Measurements from ENCODE around the gene BYSL. TPM values are rescaled to one million over a fixed set of nuclear protein-coding genes. Genes with fewer than 3 reads are reported as not detected.
A peak's percentile ranks its signal among the peaks of the same experiment; 100 is the strongest.

Gene BYSL
- total RNA-seq (10 to 100 TPM in 1 of 2 donors, 1 to 10 TPM in 1; 9.7 to 12.0 TPM), polyA plus RNA-seq (1 to 10 TPM; 3.4 to 5.6 TPM)
- long read RNA-seq, donor 1, transcript BYSL-201 (7 exons, 2,029 nt), result major isoform, 21 of 28 reads
- long read RNA-seq, donor 1, partial matches to known transcripts, result 1 of 28 reads
- long read RNA-seq, donor 1, other reads (novel, unspliced or antisense), result 5 of 28 reads
- long read RNA-seq, donor 2, partial matches to known transcripts, result 1 of 4 reads
- long read RNA-seq, donor 2, other reads (novel, unspliced or antisense), result 0 of 4 reads

- Histone ChIP-seq H3K4me3 (ENCODE audit: low read length in 2 of 2) (peak within 1 kb of the TSS; percentile 52 to 90), H3K27ac (ENCODE audit: low read depth in 1 of 2, low read length in 2 of 2) (peak within 1 kb of the TSS; percentile 17 to 89), H3K4me1 (ENCODE audit: control insufficient read depth in 1 of 2, insufficient read depth in 2 of 2, low read length in 2 of 2) (peaks cover 0 to 7% of the 10 kb centered on the region in 2 donors), H3K36me3 (ENCODE audit: control insufficient read depth in 1 of 2, insufficient read depth in 2 of 2, low read length in 1 of 2) (no peaks in the 10 kb centered on the region), H3K27me3 (ENCODE audit: control insufficient read depth in 1 of 2, insufficient read depth in 2 of 2, low read length in 1 of 2) (no peaks in the 10 kb centered on the region), H3K9me3 (ENCODE audit: control insufficient read depth, low read length) (no peaks in the 10 kb centered on the region)
- intact Hi-C loops (cut with DNase I), result loop anchor here (1.0 to 10.0 kb wide), 3 partner anchors 18 to 294 kb away; partner anchors contain the start of genes TOMM6 (in 2 of the 2) and MRPS10 (in 1 of the 2)
- DNase-seq (peak; percentile 96 to 97), ATAC-seq (ENCODE audit: low FRiP score) (peak; percentile 98)
- WGBS, 2 donors, result 0% methylated on average over 55 of the region's 55 CpGs
Measured at GRCh38 chr6:41920921-41921711, at the start of gene BYSL, which contains the start of gene MED20. Gene BYSL (plus strand): TSS chr6:41921499. CDS start chr6:41921563, 64 bp downstream. Gene MED20 (minus strand): TSS chr6:41921139. CDS start chr6:41921018, 121 bp downstream.

GRCh38 chr6:41871691-41872090, 49.6 kb upstream of the BYSL start:
- no peak for DNase-seq
- Histone ChIP-seq H3K9me3 (ENCODE audit: control insufficient read depth, low read length) (no peaks in the 10 kb centered on the region), H3K36me3 (ENCODE audit: control insufficient read depth in 1 of 2, insufficient read depth in 2 of 2, low read length in 1 of 2) (no peaks in the 10 kb centered on the region), H3K27me3 (ENCODE audit: control insufficient read depth in 1 of 2, insufficient read depth in 2 of 2, low read length in 1 of 2) (no peaks in the 10 kb centered on the region), H3K4me3 (ENCODE audit: low read length in 2 of 2) (no peak overlapping the region), H3K4me1 (ENCODE audit: control insufficient read depth in 1 of 2, insufficient read depth in 2 of 2, low read length in 2 of 2) (no peaks in the 10 kb centered on the region), H3K27ac (ENCODE audit: low read depth in 1 of 2, low read length in 2 of 2) (no peak overlapping the region)
- 96 to 98% methylated on average over 2 of the region's 2 CpGs for WGBS, 2 donors
- intact Hi-C loops (cut with DNase I), result no loop called here
- no peak for ATAC-seq (ENCODE audit: low FRiP score)

- Histone ChIP-seq H3K27me3 (ENCODE audit: control insufficient read depth in 1 of 2, insufficient read depth in 2 of 2, low read length in 1 of 2) (no peaks in the 10 kb centered on the region), H3K4me1 (ENCODE audit: control insufficient read depth in 1 of 2, insufficient read depth in 2 of 2, low read length in 2 of 2) (no peaks in the 10 kb centered on the region), H3K9me3 (ENCODE audit: control insufficient read depth, low read length) (no peaks in the 10 kb centered on the region), H3K36me3 (ENCODE audit: control insufficient read depth in 1 of 2, insufficient read depth in 2 of 2, low read length in 1 of 2) (no peaks in the 10 kb centered on the region), H3K4me3 (ENCODE audit: low read length in 2 of 2) (no peak overlapping the region), H3K27ac (ENCODE audit: low read depth in 1 of 2, low read length in 2 of 2) (no peak overlapping the region)
- 92 to 98% methylated on average over 13 of the region's 13 CpGs for WGBS, 2 donors
- intact Hi-C loops (cut with DNase I), result no loop called here
- no peak for DNase-seq
- no peak for ATAC-seq (ENCODE audit: low FRiP score)
Measured at GRCh38 chr6:41872147-41872546, 49.2 kb upstream of the BYSL start.

GRCh38 chr6:41874741-41875140, 46.6 kb upstream of the BYSL start:
- ATAC-seq (ENCODE audit: low FRiP score) (no peak), DNase-seq (no peak)
- 93% methylated on average over 1 of the region's 1 CpG for WGBS, 2 donors
- intact Hi-C loops (cut with DNase I), result no loop called here
- Histone ChIP-seq H3K36me3 (ENCODE audit: control insufficient read depth in 1 of 2, insufficient read depth in 2 of 2, low read length in 1 of 2) (no peaks in the 10 kb centered on the region), H3K27ac (ENCODE audit: low read depth in 1 of 2, low read length in 2 of 2) (no peak overlapping the region), H3K4me3 (ENCODE audit: low read length in 2 of 2) (no peak overlapping the region), H3K9me3 (ENCODE audit: control insufficient read depth, low read length) (no peaks in the 10 kb centered on the region), H3K27me3 (ENCODE audit: control insufficient read depth in 1 of 2, insufficient read depth in 2 of 2, low read length in 1 of 2) (no peaks in the 10 kb centered on the region), H3K4me1 (ENCODE audit: control insufficient read depth in 1 of 2, insufficient read depth in 2 of 2, low read length in 2 of 2) (no peaks in the 10 kb centered on the region)

GRCh38 chr6:41877051-41877680, 44.1 kb upstream of the BYSL start:
- 95 to 97% methylated on average over 2 of the region's 2 CpGs for whole genome bisulfite sequencing, 2 donors

GRCh38 chr6:41878246-41878645, 43.1 kb upstream of the BYSL start:
- Histone ChIP-seq H3K9me3 (ENCODE audit: control insufficient read depth, low read length) (no peaks in the 10 kb centered on the region), H3K36me3 (ENCODE audit: control insufficient read depth in 1 of 2, insufficient read depth in 2 of 2, low read length in 1 of 2) (no peaks in the 10 kb centered on the region), H3K27me3 (ENCODE audit: control insufficient read depth in 1 of 2, insufficient read depth in 2 of 2, low read length in 1 of 2) (no peaks in the 10 kb centered on the region), H3K27ac (ENCODE audit: low read depth in 1 of 2, low read length in 2 of 2) (no peak overlapping the region), H3K4me3 (ENCODE audit: low read length in 2 of 2) (no peak overlapping the region), H3K4me1 (ENCODE audit: control insufficient read depth in 1 of 2, insufficient read depth in 2 of 2, low read length in 2 of 2) (no peaks in the 10 kb centered on the region)
- ATAC-seq (ENCODE audit: low FRiP score) (no peak), DNase-seq (no peak)
- intact Hi-C loops (cut with DNase I), result no loop called here
- WGBS, 2 donors, result 13 to 29% methylated on average over 2 of the region's 2 CpGs

More at GRCh38 chr6:41877051-41877680, 44.1 kb upstream of the BYSL start:
- intact Hi-C loops (cut with DNase I), result no loop called here
- ATAC-seq (ENCODE audit: low FRiP score) (no peak), DNase-seq (no peak)
- no peaks in the 10 kb centered on the region for H3K4me1 ChIP-seq (ENCODE audit: control insufficient read depth in 1 of 2, insufficient read depth in 2 of 2, low read length in 2 of 2)
- no peak overlapping the region for H3K4me3 ChIP-seq (ENCODE audit: low read length in 2 of 2)
- no peak overlapping the region for H3K27ac ChIP-seq (ENCODE audit: low read depth in 1 of 2, low read length in 2 of 2)
- no peaks in the 10 kb centered on the region for H3K36me3 ChIP-seq (ENCODE audit: control insufficient read depth in 1 of 2, insufficient read depth in 2 of 2, low read length in 1 of 2)
- H3K9me3 ChIP-seq (ENCODE audit: control insufficient read depth, low read length), result no peaks in the 10 kb centered on the region
- no peaks in the 10 kb centered on the region for H3K27me3 ChIP-seq (ENCODE audit: control insufficient read depth in 1 of 2, insufficient read depth in 2 of 2, low read length in 1 of 2)

- intact Hi-C loops (cut with DNase I), result no loop called here
- DNase-seq, result no peak
Measured at GRCh38 chr6:41878961-41879405, 42.3 kb upstream of the BYSL start.

GRCh38 chr6:41881506-41881905, 39.8 kb upstream of the BYSL start:
- DNase-seq (no peak), ATAC-seq (ENCODE audit: low FRiP score) (no peak)
- peaks cover 0 to 1% of the 10 kb centered on the region in 2 donors for H3K36me3 ChIP-seq (ENCODE audit: control insufficient read depth in 1 of 2, insufficient read depth in 2 of 2, low read length in 1 of 2)
- no peaks in the 10 kb centered on the region for H3K4me1 ChIP-seq (ENCODE audit: control insufficient read depth in 1 of 2, insufficient read depth in 2 of 2, low read length in 2 of 2)
- H3K4me3 ChIP-seq (ENCODE audit: low read length in 2 of 2), result no peak overlapping the region
- no peaks in the 10 kb centered on the region for H3K27me3 ChIP-seq (ENCODE audit: control insufficient read depth in 1 of 2, insufficient read depth in 2 of 2, low read length in 1 of 2)
- no peak overlapping the region for H3K27ac ChIP-seq (ENCODE audit: low read depth in 1 of 2, low read length in 2 of 2)
- intact Hi-C loops (cut with DNase I), result no loop called here
- no peaks in the 10 kb centered on the region for H3K9me3 ChIP-seq (ENCODE audit: control insufficient read depth, low read length)
- 89 to 91% methylated on average over 1 of the region's 1 CpG for WGBS, 2 donors

More at GRCh38 chr6:41878961-41879405, 42.3 kb upstream of the BYSL start:
- Histone ChIP-seq H3K4me3 (ENCODE audit: low read length in 2 of 2) (no peak overlapping the region), H3K9me3 (ENCODE audit: control insufficient read depth, low read length) (no peaks in the 10 kb centered on the region), H3K4me1 (ENCODE audit: control insufficient read depth in 1 of 2, insufficient read depth in 2 of 2, low read length in 2 of 2) (no peaks in the 10 kb centered on the region), H3K36me3 (ENCODE audit: control insufficient read depth in 1 of 2, insufficient read depth in 2 of 2, low read length in 1 of 2) (no peaks in the 10 kb centered on the region), H3K27ac (ENCODE audit: low read depth in 1 of 2, low read length in 2 of 2) (no peak overlapping the region), H3K27me3 (ENCODE audit: control insufficient read depth in 1 of 2, insufficient read depth in 2 of 2, low read length in 1 of 2) (no peaks in the 10 kb centered on the region)
- ATAC-seq (ENCODE audit: low FRiP score), result no peak
- 79 to 84% methylated on average over 5 of the region's 5 CpGs for WGBS, 2 donors

Measured in aorta (tissue), 5 donors.